Panc1 (cell line): ENCODE measurements around the gene PIP4K2A. TPM values are rescaled to one million over a fixed set of nuclear protein-coding genes. Genes with fewer than 3 reads are reported as not detected.
"Not testable (repeated sequence)": the region's sequence is repeated elsewhere in the genome, so short reads cannot be mapped to it uniquely, and the experiment has no call there.

ENCODE experiments used
- ATAC-seq: fragments of 200-7000 bp; cut with Tn5 transposase; 2 replicates; pipeline ENCODE4 v1.9.1; 2020; ENCODE audit warnings: mild to moderate bottlenecking, moderate library complexity
- BruUV-seq: library from RNA; stranded (reverse); fragments of 400-500 nt; replicated peaks from 2 replicates; lab custom pipeline; 2021; lab: Mats Ljungman, UMichigan
- CTCF ChIA-PET: fragments of 300-600 bp; sonication (Branson Sonifier 250); formaldehyde crosslinking; loops from one replicate; lab custom pipeline; 2022; ENCODE audit warnings: antibody characterized with exemption; lab: Charles Lee
- POLR2A ChIA-PET: fragments of 300-600 bp; sonication (Branson Sonifier 250); formaldehyde crosslinking; loops from one replicate; lab custom pipeline; 2022; ENCODE audit warnings: antibody characterized with exemption; lab: Charles Lee
- DNase-seq: peaks from one replicate; pipeline ENCODE4 v3.0.0-alpha.2; 2010; ENCODE audit warnings: low read depth, low spot score
- H3K27ac ChIP-seq: 2 replicates; pipeline ENCODE4 v1.5.1; 2011; ENCODE audit warnings: mild to moderate bottlenecking, low read length, inconsistent platforms
- H3K27me3 ChIP-seq: fragments of 200-500 bp; sonication (Bioruptor generic); 2 replicates; pipeline ENCODE4 v1.6.0; 2014; ENCODE audit warnings: low read length, inconsistent platforms; ENCODE audit not compliant: control insufficient read depth, insufficient read depth
- H3K36me3 ChIP-seq: fragments of 200-500 bp; sonication (Bioruptor generic); 2 replicates; pipeline ENCODE4 v1.5.1; 2014; ENCODE audit warnings: inconsistent platforms, mild to moderate bottlenecking, low read length, moderate library complexity; ENCODE audit not compliant: control insufficient read depth, insufficient read depth
- H3K4me1 ChIP-seq: 2 replicates; pipeline ENCODE4 v1.5.1; 2011; ENCODE audit warnings: inconsistent platforms, mild to moderate bottlenecking, low read length, moderate library complexity; ENCODE audit not compliant: control insufficient read depth, insufficient read depth
- H3K4me3 ChIP-seq, 2 experiments: 2 replicates each; pipeline ENCODE4 v1.5.1; 2011 to 2012; ENCODE audit warnings: low read depth in 2 of 2, low read length in 2 of 2, mild to moderate bottlenecking in 2 of 2, inconsistent platforms in 1 of 2, moderate library complexity in 1 of 2
- H3K9me3 ChIP-seq: fragments of 200-500 bp; sonication (Bioruptor generic); 2 replicates; pipeline ENCODE4 v1.5.1; 2014; ENCODE audit warnings: low read depth, mild to moderate bottlenecking, inconsistent platforms, low read length, moderate library complexity; ENCODE audit not compliant: control insufficient read depth, insufficient read depth
- CTCF ChIP-seq: fragments of 450-650 bp; IDR thresholded peaks from 2 replicates; pipeline ENCODE4 v1.5.1; 2017; ENCODE audit warnings: mild to moderate bottlenecking
- POLR2AphosphoS5 ChIP-seq: IDR thresholded peaks from 2 replicates; pipeline ENCODE4 v1.6.1; 2012; ENCODE audit warnings: mild to moderate bottlenecking, low read depth, low read length, moderate library complexity
- SIN3A ChIP-seq: IDR thresholded peaks from 2 replicates; pipeline ENCODE4 v1.6.1; 2012; ENCODE audit warnings: low read depth, mild to moderate bottlenecking, low read length, moderate library complexity, borderline replicate concordance; ENCODE audit not compliant: insufficient read depth
- TCF7L2 ChIP-seq: IDR thresholded peaks from 2 replicates; pipeline ENCODE4 v1.6.1; 2011; ENCODE audit warnings: mild to moderate bottlenecking, low read depth, low read length, inconsistent platforms
- in situ Hi-C: cut with HindIII; loops from 2 replicates; pipeline ENCODE4 v1.10.0; 2016; ENCODE audit warnings: low sequenced_read_pairs, low pct_unique_long_range_greater_than_20kb
- intact Hi-C: fragments of 100-400 bp; cut with micrococcal nuclease; formaldehyde crosslinking; loops from one replicate; pipeline ENCODE4 v1.10.0; 2022; ENCODE audit not compliant: unreplicated experiment
- total RNA-seq: library from RNA; stranded (reverse); gene quantifications from one replicate; pipeline ENCODE4 v1.2.1, GENCODE V29; 2021; ENCODE audit not compliant: unreplicated experiment
- TF ChIP-seq, protein P1 (sequence below), 2 experiments: IDR thresholded peaks; 2 replicates each; pipeline ENCODE4 v1.6.1; 2011 to 2012; ENCODE audit warnings: low read depth in 2 of 2, control low read depth in 1 of 2, low read length in 1 of 2, mild to moderate bottlenecking in 1 of 2, moderate library complexity in 1 of 2; ENCODE audit not compliant: insufficient read depth in 1 of 2

The PIP4K2A gene
- total RNA-seq, 1 experiment from 2014 or later: 25.2 TPM

DNA sequence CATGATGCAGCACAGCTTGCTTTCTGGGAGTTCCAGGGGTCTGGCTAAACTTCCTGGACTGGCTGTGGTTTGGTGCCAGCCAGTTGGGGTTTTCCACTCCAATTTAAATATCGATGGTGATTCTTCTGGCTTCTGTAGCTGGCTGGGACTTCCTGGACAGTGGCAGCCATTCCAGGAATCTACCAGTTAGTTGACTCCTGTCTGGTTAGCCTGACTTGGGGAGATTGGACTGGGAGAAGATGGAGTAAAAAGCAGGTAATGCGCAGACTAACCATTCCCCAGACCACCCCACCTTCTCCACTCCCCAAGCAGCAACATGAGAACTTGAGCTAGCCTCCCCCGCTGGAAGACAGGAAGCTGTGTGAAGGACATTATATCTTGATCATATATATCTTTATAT lies 6.3 kb upstream of the PIP4K2A start:
- no peak for TF ChIP-seq POLR2AphosphoS5
- TF ChIP-seq CTCF: no peak
- no peak for TF ChIP-seq SIN3A
- TF ChIP-seq TCF7L2: no peak
- TF ChIP-seq, protein P1, sequence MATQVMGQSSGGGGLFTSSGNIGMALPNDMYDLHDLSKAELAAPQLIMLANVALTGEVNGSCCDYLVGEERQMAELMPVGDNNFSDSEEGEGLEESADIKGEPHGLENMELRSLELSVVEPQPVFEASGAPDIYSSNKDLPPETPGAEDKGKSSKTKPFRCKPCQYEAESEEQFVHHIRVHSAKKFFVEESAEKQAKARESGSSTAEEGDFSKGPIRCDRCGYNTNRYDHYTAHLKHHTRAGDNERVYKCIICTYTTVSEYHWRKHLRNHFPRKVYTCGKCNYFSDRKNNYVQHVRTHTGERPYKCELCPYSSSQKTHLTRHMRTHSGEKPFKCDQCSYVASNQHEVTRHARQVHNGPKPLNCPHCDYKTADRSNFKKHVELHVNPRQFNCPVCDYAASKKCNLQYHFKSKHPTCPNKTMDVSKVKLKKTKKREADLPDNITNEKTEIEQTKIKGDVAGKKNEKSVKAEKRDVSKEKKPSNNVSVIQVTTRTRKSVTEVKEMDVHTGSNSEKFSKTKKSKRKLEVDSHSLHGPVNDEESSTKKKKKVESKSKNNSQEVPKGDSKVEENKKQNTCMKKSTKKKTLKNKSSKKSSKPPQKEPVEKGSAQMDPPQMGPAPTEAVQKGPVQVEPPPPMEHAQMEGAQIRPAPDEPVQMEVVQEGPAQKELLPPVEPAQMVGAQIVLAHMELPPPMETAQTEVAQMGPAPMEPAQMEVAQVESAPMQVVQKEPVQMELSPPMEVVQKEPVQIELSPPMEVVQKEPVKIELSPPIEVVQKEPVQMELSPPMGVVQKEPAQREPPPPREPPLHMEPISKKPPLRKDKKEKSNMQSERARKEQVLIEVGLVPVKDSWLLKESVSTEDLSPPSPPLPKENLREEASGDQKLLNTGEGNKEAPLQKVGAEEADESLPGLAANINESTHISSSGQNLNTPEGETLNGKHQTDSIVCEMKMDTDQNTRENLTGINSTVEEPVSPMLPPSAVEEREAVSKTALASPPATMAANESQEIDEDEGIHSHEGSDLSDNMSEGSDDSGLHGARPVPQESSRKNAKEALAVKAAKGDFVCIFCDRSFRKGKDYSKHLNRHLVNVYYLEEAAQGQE (IDR thresholded peaks at IDR 0.05; ENCODE audit: insufficient read depth in 1 of 2, low read depth in 2 of 2, low read length in 1 of 2): no peak
- H3K4me3 ChIP-seq: no peak overlapping the region
- CTCF ChIA-PET: interaction anchor here (0.6 kb wide), 1 partner anchor 16 kb away, joined by 3 read pairs; no protein-coding TSS in a partner anchor

DNA sequence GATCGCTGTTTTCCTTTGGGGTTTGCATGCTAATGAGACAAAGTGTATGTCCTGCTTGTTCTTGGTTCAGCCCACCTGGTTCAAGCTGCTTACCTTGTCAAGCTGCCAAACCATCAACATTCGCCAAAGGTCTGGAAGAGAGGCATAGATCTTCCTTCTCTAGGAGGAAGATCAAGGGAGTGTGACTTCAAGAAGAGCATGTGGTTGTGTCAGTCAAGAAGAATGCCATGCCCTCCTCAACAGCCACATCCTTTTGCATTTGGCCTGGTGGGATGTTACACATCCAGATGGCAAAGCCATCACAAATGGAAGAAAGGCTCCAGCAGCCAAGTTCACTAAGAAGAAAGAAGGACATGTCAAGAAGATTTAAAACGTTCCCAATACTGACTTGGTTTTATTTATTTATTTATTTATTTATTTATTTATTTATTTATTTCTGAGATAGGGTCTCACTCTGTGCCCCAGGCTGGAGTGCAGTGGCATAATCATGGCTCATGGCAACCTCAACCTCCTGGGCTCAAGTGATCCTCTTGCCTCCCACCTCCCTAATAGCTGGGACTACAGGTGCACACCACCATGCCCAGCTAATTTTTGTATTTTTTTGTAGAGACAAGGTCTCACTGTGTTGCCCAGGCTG lies 5.1 kb upstream of the PIP4K2A start:
- no TSS peak for BruUV-seq
- no peak for TF ChIP-seq CTCF
- no peak for TF ChIP-seq SIN3A
- no peak overlapping the region for H3K4me3 ChIP-seq
- DNase-seq (no peak), ATAC-seq (no peak)
- intact Hi-C loops: no loop called here
- H3K9me3 ChIP-seq: no peaks in the 10 kb centered on the region
- in situ Hi-C loops: no loop called here
- no peaks in the 10 kb centered on the region for H3K27me3 ChIP-seq
- no peaks in the 10 kb centered on the region; the same call in 1 of the 2 replicates for H3K4me1 ChIP-seq
- H3K36me3 ChIP-seq: no peaks in the 10 kb centered on the region
- H3K27ac ChIP-seq: no peak overlapping the region
- ChIA-PET CTCF (no interaction called here), POLR2A (no interaction called here)

More for the DNA sequence above, 6.3 kb upstream of the PIP4K2A start:
- no TSS peak for BruUV-seq
- in situ Hi-C loops (no loop called here), intact Hi-C loops (no loop called here)
- Histone ChIP-seq H3K27ac (no peak overlapping the region), H3K27me3 (no peaks in the 10 kb centered on the region), H3K9me3 (no peaks in the 10 kb centered on the region), H3K36me3 (no peaks in the 10 kb centered on the region), H3K4me1 (no peaks in the 10 kb centered on the region)
- POLR2A ChIA-PET: interaction anchor here (0.7 kb wide), 1 partner anchor 1287 kb away, joined by 3 read pairs; no protein-coding TSS in a partner anchor
- DNase-seq (no peak), ATAC-seq (no peak)

DNA sequence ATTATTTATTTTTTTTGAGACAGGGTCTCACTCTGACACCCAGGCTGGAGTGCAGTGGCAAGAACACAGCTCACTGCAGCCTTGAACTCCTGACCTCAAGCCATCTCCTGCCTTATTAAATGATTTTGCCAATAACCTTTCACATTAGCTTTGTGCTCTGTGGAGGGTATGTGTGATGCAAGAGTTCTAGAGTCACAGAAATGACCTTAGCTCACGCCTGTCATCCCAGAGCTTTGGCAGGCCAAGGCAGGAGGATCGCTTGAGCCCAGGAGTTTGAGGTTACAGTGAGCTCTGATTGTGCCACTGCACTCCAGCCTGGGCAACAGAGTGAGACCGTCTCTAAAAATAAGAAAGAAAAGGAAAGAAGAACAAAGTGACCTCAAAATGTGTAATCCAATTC lies 4.3 kb upstream of the PIP4K2A start:
- ATAC-seq, DNase-seq, H3K4me3 ChIP-seq, H3K4me1 ChIP-seq, POLR2A ChIA-PET, in situ Hi-C loops, H3K27ac ChIP-seq, H3K36me3 ChIP-seq, BruUV-seq, intact Hi-C loops, H3K27me3 ChIP-seq, H3K9me3 ChIP-seq, CTCF ChIA-PET: not testable (repeated sequence)
